Gastroesophageal sphincter (tissue), 3 donors: ENCODE results near the gene GRK4.

ENCODE experiments used
- POLR2A ChIP-seq, 2 donors: fragments of 450-650 bp; IDR thresholded peaks; one replicate each; pipeline ENCODE4 v1.6.1; 2017; ENCODE audit warnings: antibody characterized with exemption in 2 of 2, mild to moderate bottlenecking in 2 of 2, moderate library complexity in 1 of 2
- POLR2AphosphoS5 ChIP-seq: sonication (generic); formaldehyde crosslinking; IDR thresholded peaks from one replicate; pipeline ENCODE4 v1.6.1; 2017; ENCODE audit warnings: antibody characterized with exemption
- TF ChIP-seq, protein P1 (sequence below), 4 experiments: fragments of 200-600 bp in 2 of 4; fragments of 450-650 bp in 2 of 4; sonication (generic) in 1 of 4; IDR thresholded peaks; one replicate each; pipeline ENCODE4 v1.5.1; 2017 to 2019; ENCODE audit warnings: antibody characterized with exemption in 4 of 4, mild to moderate bottlenecking in 2 of 4, moderate library complexity in 2 of 4

DNA sequence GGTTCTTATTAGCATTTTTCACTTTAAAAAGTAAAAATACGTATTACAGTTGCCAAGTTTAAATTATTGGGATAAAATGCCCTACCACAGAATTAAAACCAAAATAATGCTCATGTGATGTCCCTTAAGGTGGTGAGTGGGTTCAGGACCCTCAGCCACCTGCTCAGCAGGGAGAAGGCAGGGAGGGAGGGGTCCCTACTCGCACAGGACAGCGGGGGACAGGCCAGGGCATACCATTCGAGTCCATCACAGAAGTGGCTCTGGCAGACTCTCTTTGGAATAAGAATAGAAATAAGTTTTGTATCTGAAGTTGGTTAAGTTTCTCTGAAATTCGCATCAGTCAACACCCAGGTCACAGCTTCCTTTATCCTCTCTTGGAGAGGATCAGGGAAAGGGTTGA is 37.9 kb upstream of the GRK4 start:
- TF ChIP-seq, protein P1, sequence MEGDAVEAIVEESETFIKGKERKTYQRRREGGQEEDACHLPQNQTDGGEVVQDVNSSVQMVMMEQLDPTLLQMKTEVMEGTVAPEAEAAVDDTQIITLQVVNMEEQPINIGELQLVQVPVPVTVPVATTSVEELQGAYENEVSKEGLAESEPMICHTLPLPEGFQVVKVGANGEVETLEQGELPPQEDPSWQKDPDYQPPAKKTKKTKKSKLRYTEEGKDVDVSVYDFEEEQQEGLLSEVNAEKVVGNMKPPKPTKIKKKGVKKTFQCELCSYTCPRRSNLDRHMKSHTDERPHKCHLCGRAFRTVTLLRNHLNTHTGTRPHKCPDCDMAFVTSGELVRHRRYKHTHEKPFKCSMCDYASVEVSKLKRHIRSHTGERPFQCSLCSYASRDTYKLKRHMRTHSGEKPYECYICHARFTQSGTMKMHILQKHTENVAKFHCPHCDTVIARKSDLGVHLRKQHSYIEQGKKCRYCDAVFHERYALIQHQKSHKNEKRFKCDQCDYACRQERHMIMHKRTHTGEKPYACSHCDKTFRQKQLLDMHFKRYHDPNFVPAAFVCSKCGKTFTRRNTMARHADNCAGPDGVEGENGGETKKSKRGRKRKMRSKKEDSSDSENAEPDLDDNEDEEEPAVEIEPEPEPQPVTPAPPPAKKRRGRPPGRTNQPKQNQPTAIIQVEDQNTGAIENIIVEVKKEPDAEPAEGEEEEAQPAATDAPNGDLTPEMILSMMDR (IDR thresholded peaks at IDR 0.05), result no peak
- TF ChIP-seq POLR2AphosphoS5, result no peak
- no peak for TF ChIP-seq POLR2A (IDR thresholded peaks at IDR 0.05)
